Endothelial cell of umbilical vein (primary cell): ENCODE results near the gene DDX24. TPM values are rescaled to one million over a fixed set of nuclear protein-coding genes. Genes with fewer than 3 reads are reported as not detected.

Source experiments
- BruUV-seq: library from RNA; stranded (reverse); fragments of 400-500 nt; replicated peaks from 2 replicates; lab custom pipeline; 2021; lab: Mats Ljungman, UMichigan
- CTCF ChIA-PET: fragments of 300-600, 350-600 bp; sonication (Branson Sonifier 250); formaldehyde crosslinking; loops from one replicate; lab custom pipeline; 2021; ENCODE audit warnings: antibody characterized with exemption, inconsistent platforms; lab: Charles Lee
- POLR2A ChIA-PET: fragments of 300-600, 350-600 bp; sonication (Branson Sonifier 250); formaldehyde crosslinking; loops from one replicate; lab custom pipeline; 2021; ENCODE audit warnings: antibody characterized with exemption, inconsistent platforms; lab: Charles Lee
- DNase-seq: peaks from one replicate; pipeline ENCODE4 v3.0.0-alpha.2; 2011; ENCODE audit warnings: low read depth, low spot score
- FAIRE-seq: peaks from 2 replicates; lab custom pipeline; 2011; peaks lifted over from hg19 to GRCh38; lab: Jason Lieb, UNC
- H2AFZ ChIP-seq: 2 replicates; pipeline ENCODE4 v1.6.0; 2012; ENCODE audit warnings: low read depth, low read length, control low read depth, inconsistent platforms
- H3K27ac ChIP-seq: 2 replicates; pipeline ENCODE4 v1.5.1; 2011; ENCODE audit warnings: low read depth, mild to moderate bottlenecking, control low read depth, low read length, moderate library complexity; ENCODE audit not compliant: insufficient read depth
- H3K27me3 ChIP-seq, 2 experiments: 2 replicates each; pipeline versions ENCODE4 v1.6.0 to v1.6.1; 2011; ENCODE audit warnings: low read length in 2 of 2, mixed read lengths in 1 of 2; ENCODE audit not compliant: control insufficient read depth in 2 of 2, insufficient read depth in 2 of 2
- H3K36me3 ChIP-seq, 2 experiments: 2 replicates in 1 of 2; 3 replicates in 1 of 2; pipeline ENCODE4 v1.5.1; 2011; ENCODE audit warnings: low read length in 2 of 2, mild to moderate bottlenecking in 1 of 2, moderate library complexity in 1 of 2; ENCODE audit not compliant: control insufficient read depth in 2 of 2, insufficient read depth in 2 of 2; ENCODE audit errors: extremely low read depth in 1 of 2
- H3K4me1 ChIP-seq: 3 replicates; pipeline ENCODE4 v1.5.1; 2011; ENCODE audit warnings: mild to moderate bottlenecking, low read length; ENCODE audit not compliant: control insufficient read depth, insufficient read depth; ENCODE audit errors: extremely low read depth
- H3K4me2 ChIP-seq: 2 replicates; pipeline ENCODE4 v1.6.1; 2011; ENCODE audit warnings: low read length, control low read depth, mixed read lengths; ENCODE audit not compliant: insufficient read depth
- H3K4me3 ChIP-seq, 3 experiments: fragments of 200-600 bp in 1 of 3; sonication (generic), shearing (Covaris generic) in 1 of 3; replicated peaks in 1 of 3; 2 replicates each; pipeline ENCODE4 v1.5.1; 2011 to 2016; ENCODE audit warnings: control low read depth in 3 of 3, low read length in 3 of 3, mild to moderate bottlenecking in 2 of 3, inconsistent platforms in 1 of 3, low read depth in 1 of 3, moderate library complexity in 1 of 3; ENCODE audit not compliant: insufficient read depth in 1 of 3
- H3K79me2 ChIP-seq: 2 replicates; pipeline ENCODE4 v1.6.0; 2012; ENCODE audit warnings: low read length, inconsistent platforms; ENCODE audit not compliant: control insufficient read depth, insufficient read depth
- H3K9ac ChIP-seq: replicated peaks from 2 replicates; pipeline ENCODE3; 2011; ENCODE audit warnings: low read length, control low read depth; ENCODE audit not compliant: insufficient read depth; ENCODE audit errors: extremely low read depth
- H3K9me1 ChIP-seq: replicated peaks from 3 replicates; pipeline ENCODE4 v1.6.0; 2011; ENCODE audit warnings: mild to moderate bottlenecking, low read length; ENCODE audit not compliant: control insufficient read depth, insufficient read depth; ENCODE audit errors: extremely low read depth
- H3K9me3 ChIP-seq: replicated peaks from 2 replicates; pipeline ENCODE4 v1.5.1; 2012; ENCODE audit warnings: low read length, inconsistent platforms; ENCODE audit not compliant: control insufficient read depth, insufficient read depth
- H4K20me1 ChIP-seq: replicated peaks from 2 replicates; pipeline ENCODE3; 2011; ENCODE audit warnings: mild to moderate bottlenecking, low read length; ENCODE audit not compliant: control insufficient read depth, insufficient read depth; ENCODE audit errors: extremely low read depth
- CTCF ChIP-seq, 2 donors: IDR thresholded peaks; 1 replicate in 1 of 2; 2 replicates in 1 of 2; pipeline ENCODE4 v1.5.1; 2011; ENCODE audit warnings: low read length in 2 of 2, mild to moderate bottlenecking in 2 of 2, moderate library complexity in 2 of 2, control low read depth in 1 of 2, inconsistent platforms in 1 of 2, low read depth in 1 of 2; ENCODE audit not compliant: insufficient read depth in 1 of 2; ENCODE audit errors: extremely low read depth in 1 of 2
- EZH2 ChIP-seq: IDR thresholded peaks from 2 replicates; pipeline ENCODE4 v1.6.1; 2012; ENCODE audit warnings: borderline replicate concordance, low read depth, mild to moderate bottlenecking, moderate library complexity, low read length, inconsistent platforms; ENCODE audit not compliant: severe bottlenecking
- FOS ChIP-seq: IDR thresholded peaks from 2 replicates; pipeline ENCODE4 v1.6.1; 2011; ENCODE audit warnings: mild to moderate bottlenecking, low read length, moderate library complexity, borderline replicate concordance; ENCODE audit not compliant: insufficient read depth
- GATA2 ChIP-seq: IDR thresholded peaks from 2 replicates; pipeline ENCODE4 v1.7.0; 2011; ENCODE audit warnings: low read depth, mild to moderate bottlenecking, moderate library complexity, mixed read lengths, low read length; ENCODE audit not compliant: insufficient read length, insufficient read depth
- JUN ChIP-seq: IDR thresholded peaks from 2 replicates; pipeline ENCODE4 v1.6.1; 2011; ENCODE audit warnings: borderline replicate concordance, low read depth; ENCODE audit not compliant: insufficient read length, insufficient read depth
- MAX ChIP-seq: IDR thresholded peaks from 2 replicates; pipeline ENCODE4 v1.6.1; 2011; ENCODE audit not compliant: insufficient read depth, insufficient read length
- MYC ChIP-seq: IDR thresholded peaks from one replicate; pipeline ENCODE4 v1.6.1; 2011; ENCODE audit warnings: mild to moderate bottlenecking, low read depth, low read length
- POLR2A ChIP-seq: IDR thresholded peaks from 2 replicates; pipeline ENCODE4 v1.6.1; 2012; ENCODE audit warnings: low read depth, mild to moderate bottlenecking, control low read depth, low read length
- POLR2AphosphoS5 ChIP-seq: IDR thresholded peaks from 2 replicates; pipeline ENCODE4 v1.6.1; 2012; ENCODE audit warnings: low read depth, mild to moderate bottlenecking, control low read depth, low read length, moderate library complexity; ENCODE audit not compliant: insufficient read depth
- dilution Hi-C: fragments of 300-500 bp; cut with MboI; formaldehyde crosslinking; loops from one replicate; pipeline ENCODE4 v1.15.0; 2019; ENCODE audit warnings: low sequenced_read_pairs; ENCODE audit not compliant: extremely low pct_ligation_motif_present
- intact Hi-C: fragments of 100-400 bp; cut with micrococcal nuclease; formaldehyde crosslinking; loops from one replicate; pipeline ENCODE4 v1.10.0; 2022
- polyA plus RNA-seq, 4 experiments: library from polyadenylated mRNA; depleted of rRNA in 3 of 4; stranded (reverse) in 3 of 4; unstranded in 1 of 4; fragments of >200 nt; gene quantifications; 2 replicates each; pipeline versions ENCODE4 v1.2.1 to v1.2.3, GENCODE V29; 2011 to 2012; ENCODE audit warnings: missing spikeins in 1 of 4
- total RNA-seq: library from RNA; stranded (reverse); gene quantifications from 2 replicates; pipeline ENCODE4 v1.2.3, GENCODE V29; 2021

The DDX24 gene
- total and polyA plus RNA-seq, 2 donors (not counting 3 experiments of a cell fraction or from before 2014, with no cell fraction given) = 88.3 to 141 TPM

GRCh38 chr14:94021416-94022157, 59.4 kb downstream of the DDX24 start:
- Histone ChIP-seq H4K20me1 (no peaks in the 10 kb centered on the region), H3K4me2 (no peak overlapping the region), H3K9me3 (no peaks in the 10 kb centered on the region), H3K27me3 (peaks cover 0 to 8% of the 10 kb centered on the region in 2 experiments), H3K4me3 (no peak overlapping the region), H3K9ac (no peak overlapping the region), H3K79me2 (no peaks in the 10 kb centered on the region), H3K9me1 (no peaks in the 10 kb centered on the region), H3K27ac (no peak overlapping the region), H3K4me1 (no peaks in the 10 kb centered on the region), H3K36me3 (no peaks in the 10 kb centered on the region), H2AFZ (no peak overlapping the region)
- no peak for DNase-seq
- TF ChIP-seq CTCF (IDR thresholded peaks at IDR 0.05; ENCODE audit: extremely low read depth in 1 of 2, insufficient read depth in 1 of 2, low read depth in 1 of 2, low read length in 2 of 2) (no peak), FOS (no peak), JUN (no peak), POLR2A (no peak)
- FAIRE-seq = no peak
- ChIA-PET POLR2A (no interaction called here), CTCF (interaction anchor here (0.9 to 2.5 kb wide), 7 partner anchors 10 to 148 kb away, joined by 3 to 10 read pairs (median 4); no protein-coding TSS in a partner anchor)
- no TSS peak for BruUV-seq
- intact Hi-C loops = no loop called here
- dilution Hi-C loops = no loop called here

GRCh38 chr14:94021001-94021400, 60.0 kb downstream of the DDX24 start:
- Histone ChIP-seq H2AFZ (no peak overlapping the region), H3K4me2 (no peak overlapping the region), H3K36me3 (no peaks in the 10 kb centered on the region), H3K79me2 (no peaks in the 10 kb centered on the region), H4K20me1 (no peaks in the 10 kb centered on the region), H3K27ac (no peak overlapping the region), H3K27me3 (peaks cover 0 to 8% of the 10 kb centered on the region in 2 experiments), H3K9me3 (no peaks in the 10 kb centered on the region), H3K9me1 (no peaks in the 10 kb centered on the region), H3K4me1 (no peaks in the 10 kb centered on the region), H3K9ac (no peak overlapping the region), H3K4me3 (no peak overlapping the region)
- ChIA-PET CTCF (interaction anchor here (0.7 to 1.9 kb wide), 7 partner anchors 10 to 148 kb away, joined by 3 to 10 read pairs (median 4); no protein-coding TSS in a partner anchor), POLR2A (no interaction called here)
- BruUV-seq = no TSS peak
- no peak for FAIRE-seq
- dilution Hi-C loops (no loop called here), intact Hi-C loops (no loop called here)
- no peak for DNase-seq
- TF ChIP-seq POLR2AphosphoS5 (no peak), POLR2A (no peak), MAX (no peak), CTCF (IDR thresholded peaks at IDR 0.05; ENCODE audit: extremely low read depth in 1 of 2, insufficient read depth in 1 of 2, low read depth in 1 of 2, low read length in 2 of 2) (no peak), MYC (no peak), JUN (no peak), EZH2 (no peak), GATA2 (no peak), FOS (no peak)
